ENCODE results near the gene CYTH4.

CYTH4 gene

GRCh38 chr22:37291559-37292298 lies 9.4 kb downstream of the CYTH4 start:
- DNase-seq, result no peak

DNA sequence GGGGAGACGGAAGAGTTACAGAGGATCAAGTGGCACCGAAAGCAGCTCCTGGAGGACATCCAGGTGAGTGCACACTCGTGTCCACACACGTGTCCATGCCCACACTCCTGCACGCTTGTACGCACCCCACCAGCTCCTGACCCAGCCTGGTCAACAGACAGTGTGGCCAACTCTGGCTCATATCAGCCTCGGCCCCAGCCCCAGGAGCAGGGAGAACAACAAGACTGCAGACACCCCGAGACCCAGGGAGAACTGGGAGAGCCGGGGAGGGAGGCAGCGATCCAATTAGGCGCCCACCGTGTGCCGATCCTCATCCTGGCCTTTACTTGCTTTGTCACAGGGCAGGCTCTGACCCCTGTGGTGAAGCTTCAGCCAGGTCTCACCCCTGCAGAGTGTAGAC lies 10.3 kb downstream of the CYTH4 start:
- no peak for DNase-seq

DNA sequence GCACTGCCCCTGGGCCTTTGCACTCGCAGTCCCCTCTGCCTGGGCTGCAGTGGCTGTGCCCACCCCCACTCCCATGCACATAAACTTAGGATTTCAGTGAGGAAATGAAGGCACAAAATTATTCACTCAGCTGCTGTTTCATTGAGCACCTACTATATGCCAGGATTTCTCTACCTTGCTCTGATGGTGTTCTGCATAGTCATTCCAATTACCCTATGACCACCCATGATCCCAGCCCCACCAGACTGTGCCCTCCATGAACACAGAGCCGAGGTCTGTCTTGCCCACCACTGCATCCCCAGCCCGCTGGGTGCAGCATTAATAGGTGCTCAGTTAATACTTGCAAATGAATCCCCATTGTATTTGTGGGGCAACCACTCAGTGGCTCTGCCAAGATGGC lies 10.9 kb downstream of the CYTH4 start:
- no peak for DNase-seq

DNA sequence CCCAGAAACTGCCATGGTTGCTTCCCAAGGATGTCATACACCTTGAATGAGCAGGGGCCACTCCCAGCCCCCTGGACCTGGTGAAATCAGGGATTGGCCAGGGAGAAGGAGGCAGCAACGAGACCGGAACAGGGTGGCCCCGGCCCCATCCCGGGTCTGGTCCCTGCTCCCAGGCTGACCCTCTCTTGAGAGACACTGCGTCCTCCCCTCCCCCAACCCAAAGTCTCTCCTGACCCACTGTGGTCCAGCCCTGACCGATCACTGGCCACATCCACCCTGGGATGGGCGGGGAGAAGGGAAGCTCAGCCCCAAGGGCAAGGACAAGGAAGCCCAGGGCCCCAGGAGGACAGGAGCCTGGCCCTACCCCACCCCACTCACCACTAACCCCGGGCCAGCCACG lies 12.4 kb downstream of the CYTH4 start:
- no peak for DNase-seq

DNA sequence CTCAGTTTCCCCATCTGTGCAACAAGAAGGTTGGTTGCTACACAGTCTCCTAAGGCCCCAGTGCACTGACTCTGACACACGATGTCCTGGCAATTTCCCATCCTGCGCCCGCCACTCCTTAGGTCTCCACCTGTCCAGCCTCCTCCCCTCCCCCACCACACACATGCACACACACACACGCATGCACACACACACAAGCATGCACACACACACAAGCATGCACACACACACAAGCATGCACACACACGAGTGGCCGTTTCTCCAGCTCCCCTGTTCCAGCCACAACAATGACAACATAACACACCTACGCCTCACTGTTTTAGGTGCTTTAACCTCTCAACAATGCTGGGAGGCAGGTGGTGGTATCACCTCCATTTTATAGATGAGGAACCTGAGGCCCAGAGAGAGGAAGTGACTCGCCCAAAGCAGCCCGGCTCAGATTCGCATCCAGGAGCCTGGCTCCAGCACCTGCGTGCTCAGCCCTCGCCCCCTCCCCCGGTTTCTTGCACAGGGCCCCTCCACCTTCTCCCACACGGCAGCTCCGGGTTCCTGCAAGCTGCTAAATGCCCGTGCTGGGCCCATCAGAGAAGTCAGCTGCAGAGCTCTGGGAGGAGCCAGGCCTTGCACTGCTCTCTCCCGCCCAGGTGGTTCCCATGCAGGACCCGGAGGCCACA lies 13.0 kb downstream of the CYTH4 start:
- DNase-seq, result no peak

DNA sequence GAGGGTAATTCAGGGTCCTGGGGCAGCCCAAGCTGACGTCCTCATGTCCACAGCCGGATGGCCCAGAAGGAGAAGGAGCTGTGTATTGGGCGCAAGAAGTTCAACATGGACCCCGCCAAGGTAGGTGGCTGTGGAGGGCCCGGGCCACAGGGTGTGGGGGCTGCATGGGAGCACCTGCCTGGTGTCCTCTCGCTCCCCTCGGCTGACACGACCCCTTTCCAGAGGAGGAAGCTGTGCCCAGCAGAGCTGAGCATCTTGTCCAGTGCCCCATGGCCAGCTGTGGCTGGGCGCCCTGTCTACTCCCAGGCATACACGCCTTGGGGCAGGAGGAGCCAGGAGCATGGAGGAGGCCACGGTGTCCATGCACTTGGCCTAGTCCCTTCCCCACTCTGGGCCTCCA lies 13.6 kb downstream of the CYTH4 start:
- DNase-seq, result no peak

DNA sequence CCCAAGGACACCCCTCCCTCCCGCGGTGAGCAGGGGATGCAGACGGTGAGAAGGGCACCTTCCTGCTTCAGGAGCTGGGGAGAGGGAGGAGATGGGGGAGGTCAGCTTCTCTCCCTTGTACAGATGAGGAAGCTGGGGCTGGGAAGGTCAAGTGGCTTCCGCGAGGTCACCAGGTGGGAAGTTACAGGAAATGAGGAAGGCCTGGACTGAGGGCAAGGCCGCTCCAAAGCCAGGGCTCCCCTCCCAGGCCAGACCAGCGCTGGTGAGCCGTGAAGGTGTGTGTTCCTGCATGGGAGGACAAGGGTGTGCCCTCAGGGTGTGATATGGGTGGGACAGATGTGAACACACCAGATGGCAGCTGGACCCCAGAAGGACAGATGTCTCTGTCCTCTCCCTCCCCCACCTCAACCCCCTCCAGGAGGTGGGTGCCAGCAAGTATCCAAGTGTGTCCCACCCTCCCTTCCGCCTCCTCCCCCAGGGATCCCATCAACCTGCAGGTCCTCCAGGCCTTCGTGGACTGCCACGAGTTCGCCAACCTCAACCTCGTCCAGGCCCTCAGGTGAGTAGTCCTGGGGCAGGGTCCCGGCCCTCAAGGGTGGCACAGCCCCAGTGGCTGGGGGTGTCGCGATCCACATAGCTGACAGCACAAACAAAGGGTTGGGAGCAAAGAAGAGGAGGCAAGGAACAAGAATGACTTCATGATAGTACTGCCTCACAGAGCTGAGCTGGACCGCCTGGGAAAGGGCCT lies 16.6 kb downstream of the CYTH4 start:
- no peak for DNase-seq

- no peak for DNase-seq
Observed at GRCh38 chr22:37299969-37300509, 17.7 kb downstream of the CYTH4 start.

DNA sequence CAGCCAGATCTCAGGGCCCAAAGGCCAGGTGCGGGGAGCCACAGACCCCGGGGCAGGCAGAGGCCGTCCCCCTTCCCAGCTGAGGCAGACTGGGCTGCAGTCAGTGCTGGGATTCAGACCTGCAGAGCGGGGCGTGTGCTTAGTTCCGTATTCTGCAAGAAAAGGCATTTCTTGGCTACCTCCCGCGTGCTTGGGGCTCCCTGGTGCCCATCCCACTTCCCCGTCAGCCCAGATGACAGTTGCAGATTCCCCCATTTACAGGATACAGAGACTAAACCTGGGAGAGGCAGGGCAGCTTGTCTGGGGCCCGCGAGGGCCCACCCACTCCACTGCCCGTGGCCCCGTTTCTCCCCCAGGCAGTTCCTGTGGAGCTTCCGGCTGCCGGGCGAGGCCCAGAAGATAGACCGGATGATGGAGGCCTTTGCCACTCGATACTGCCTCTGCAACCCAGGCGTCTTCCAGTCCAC lies 18.3 kb downstream of the CYTH4 start:
- no peak for DNase-seq

DNA sequence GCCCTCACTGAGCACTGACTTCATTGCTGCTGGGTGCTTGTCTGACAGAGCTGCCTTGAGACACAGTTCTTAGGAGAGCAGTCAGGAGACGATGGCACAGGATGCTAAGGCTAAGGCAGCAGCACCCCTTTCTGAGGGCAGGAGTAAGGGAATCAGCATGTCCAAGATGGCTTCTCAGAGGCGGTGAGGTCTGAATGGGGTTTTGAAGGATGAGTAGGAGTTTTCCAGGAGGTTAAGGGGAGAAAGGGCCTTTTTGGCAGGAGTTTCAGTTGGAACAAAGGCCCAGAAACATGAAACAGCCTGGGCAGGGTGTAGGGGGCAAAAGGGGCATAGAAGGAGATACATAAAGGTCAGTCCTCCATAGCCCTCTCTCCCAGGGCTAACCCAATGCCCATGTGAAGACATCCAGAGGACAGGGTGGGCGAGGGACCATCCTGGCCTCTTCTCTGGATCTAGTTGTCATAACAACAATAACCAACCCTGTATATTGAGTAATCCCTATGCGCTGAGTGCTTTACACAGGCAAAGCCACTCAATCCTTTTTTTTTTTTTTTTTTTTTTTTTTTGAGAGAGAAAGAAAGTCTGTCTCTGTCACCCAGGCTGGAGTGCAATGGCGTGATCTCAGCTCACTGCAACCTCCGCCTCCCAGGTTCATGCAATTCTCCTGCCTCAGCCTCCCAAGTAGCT lies 19.0 kb downstream of the CYTH4 start:
- DNase-seq, result no peak

DNA sequence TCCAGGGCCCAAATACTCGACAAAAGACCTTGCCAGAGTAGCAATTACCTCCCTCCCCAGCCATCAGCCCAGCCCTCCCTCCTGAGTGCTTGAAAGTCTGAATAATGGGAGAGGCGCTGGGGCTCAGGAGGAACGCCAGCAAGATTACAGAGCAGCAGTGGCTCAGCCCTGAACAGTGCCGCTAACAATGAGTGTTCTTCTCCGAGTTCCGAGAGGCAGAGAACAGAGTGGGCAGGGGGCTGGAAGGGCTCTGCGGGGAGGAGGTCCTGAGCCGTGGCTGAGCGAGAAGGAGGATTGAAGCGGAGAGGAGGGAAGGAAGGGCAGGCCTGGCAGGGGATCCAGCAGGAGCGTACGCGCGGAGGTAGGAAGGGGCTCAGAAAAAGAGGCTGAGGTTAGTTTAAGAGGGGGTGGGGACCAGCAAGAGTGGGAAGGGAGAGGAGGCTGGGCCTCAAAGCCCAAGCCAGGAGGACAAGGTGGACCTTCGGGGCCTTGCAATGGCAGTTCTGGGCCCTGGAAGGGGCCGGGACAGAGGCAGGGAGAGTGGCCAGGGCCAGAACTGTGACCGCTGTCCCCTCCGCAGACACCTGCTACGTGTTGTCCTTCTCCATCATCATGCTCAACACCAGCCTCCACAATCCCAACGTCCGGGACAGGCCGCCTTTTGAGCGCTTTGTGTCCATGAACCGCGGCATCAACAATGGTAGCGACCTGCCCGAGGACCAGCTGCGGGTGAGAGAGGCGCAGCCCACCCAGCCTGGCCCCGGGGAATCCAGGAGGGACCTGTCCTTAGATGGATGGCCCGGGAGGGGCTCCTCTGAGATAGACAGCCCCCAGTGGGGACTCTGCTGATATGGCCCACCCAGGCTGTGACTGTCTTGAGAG lies 20.6 kb downstream of the CYTH4 start:
- DNase-seq, result no peak

DNA sequence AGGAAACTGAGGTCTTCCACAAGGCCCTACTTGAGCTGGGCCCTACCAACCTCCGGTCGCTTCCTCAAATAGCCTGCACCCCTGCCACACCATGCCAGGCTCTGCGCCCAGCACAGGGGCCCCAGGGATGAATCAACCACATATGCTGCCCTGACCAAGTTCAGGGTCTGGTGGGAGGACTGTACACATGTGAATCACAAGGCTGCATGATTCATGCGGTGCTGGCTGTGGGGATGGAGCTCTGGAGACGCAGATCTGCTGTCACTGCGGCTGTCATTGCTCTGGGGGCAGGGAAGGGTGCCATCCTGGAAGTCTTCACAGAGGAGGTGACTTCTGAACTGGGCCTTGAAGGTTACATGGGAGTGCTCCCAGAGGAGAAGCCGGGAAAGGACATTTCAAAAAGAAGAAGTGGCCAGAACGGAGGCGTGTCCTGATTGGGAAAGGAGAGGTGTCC lies 21.5 kb downstream of the CYTH4 start:
- peak; percentile 92 for DNase-seq

DNA sequence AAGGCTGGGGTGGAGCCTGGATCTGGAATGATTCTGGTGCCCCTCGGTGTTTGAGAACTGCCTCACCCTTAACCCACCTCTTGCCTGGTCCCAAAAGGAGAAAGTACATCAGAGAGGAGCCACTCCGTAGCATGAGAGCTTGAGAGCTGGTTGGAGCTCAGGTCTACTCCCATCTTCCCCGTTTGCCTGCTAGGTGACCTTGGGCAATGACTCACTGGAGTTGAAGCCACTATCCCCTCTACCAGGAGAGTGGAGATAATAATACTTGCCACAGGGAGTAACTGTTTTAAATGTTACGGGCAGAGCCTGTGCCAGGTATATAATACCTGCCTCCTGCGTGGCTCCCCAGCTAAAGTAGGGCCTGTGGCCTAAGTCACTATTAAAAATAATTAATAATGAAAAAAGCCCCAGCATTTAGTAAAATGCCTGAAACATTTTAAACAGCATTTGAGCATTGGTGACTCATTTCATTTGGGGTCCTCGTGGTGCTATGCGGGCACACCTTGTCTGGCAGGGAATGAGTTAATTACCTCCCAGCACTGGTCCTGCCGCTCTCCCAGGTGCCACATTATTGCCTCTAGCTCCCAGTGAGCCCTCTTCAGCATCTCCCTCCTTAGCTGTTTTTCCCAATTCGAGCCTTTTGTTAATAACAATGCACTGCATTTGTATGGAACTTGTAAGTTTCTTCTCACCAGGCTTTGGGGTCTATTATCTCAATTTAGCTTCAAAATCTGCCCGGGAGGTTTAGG lies 22.5 kb downstream of the CYTH4 start:
- DNase-seq, result peak; percentile 38

- DNase-seq, result no peak
Observed at GRCh38 chr22:37305887-37306286, 23.6 kb downstream of the CYTH4 start.

- DNase-seq, result no peak
Observed at GRCh38 chr22:37306494-37306829, 24.2 kb downstream of the CYTH4 start.

GRCh38 chr22:37308385-37309200 lies 26.3 kb downstream of the CYTH4 start:
- DNase-seq, result no peak

GRCh38 chr22:37309211-37310074 lies 27.1 kb downstream of the CYTH4 start:
- peak; percentile 25 for DNase-seq

DNA sequence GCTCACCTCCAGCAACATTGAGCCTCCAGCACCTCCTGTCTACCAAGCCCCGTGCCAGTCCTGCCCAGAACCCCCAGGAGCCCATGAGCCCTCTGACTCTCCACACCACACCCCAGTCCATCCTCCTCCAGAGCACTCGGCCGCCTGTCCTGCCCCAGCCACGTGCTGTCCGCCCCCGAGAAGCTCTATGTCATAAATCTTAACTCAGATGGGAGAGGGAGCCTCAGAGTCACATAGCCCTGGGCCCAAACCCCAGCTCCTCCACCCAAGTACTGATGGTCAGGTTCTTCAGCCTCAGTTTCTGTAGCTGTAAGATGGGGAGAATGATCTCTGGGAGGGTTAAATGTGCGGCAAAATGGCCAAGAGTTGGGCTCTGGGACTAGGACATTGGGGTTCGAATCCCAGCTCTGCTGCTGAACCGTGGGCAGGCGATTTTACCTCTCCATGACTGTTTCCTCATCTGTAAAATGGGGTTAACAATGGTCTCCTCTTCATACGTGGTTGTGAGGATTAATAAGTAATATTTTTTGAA lies 27.8 kb downstream of the CYTH4 start:
- DNase-seq, result no peak

Measured in fibroblast of skin of back (primary cell).